SK-N-SH (cell line): ENCODE data around the gene CYS1. TPM values are rescaled to one million over a fixed set of nuclear protein-coding genes. Genes with fewer than 3 reads are reported as not detected.

Source experiments
- CTCF ChIA-PET: fragments of 300-600, 350-600 bp; formaldehyde crosslinking; extraction: SDS; loops from one replicate; lab custom pipeline; 2021; lab: Yijun Ruan, JAX
- POLR2A ChIA-PET: fragments of 350-600 bp; sonication (Branson Sonifier 250); formaldehyde crosslinking; extraction: SDS; loops from one replicate; lab custom pipeline; 2020; ENCODE audit warnings: antibody characterized with exemption, inconsistent platforms; lab: Yijun Ruan, JAX
- DNase-seq: peaks from one replicate; pipeline ENCODE4 v3.0.0; 2012
- H2AFZ ChIP-seq: fragments of 200-600 bp; sonication (generic); 2 replicates; pipeline ENCODE4 v1.8.1; 2016; ENCODE audit warnings: antibody characterized with exemption, mild to moderate bottlenecking, low read depth
- H3F3A ChIP-seq: fragments of 200-600 bp; sonication (generic); replicated peaks from 2 replicates; pipeline ENCODE3; 2016; ENCODE audit warnings: antibody characterized with exemption, mild to moderate bottlenecking; ENCODE audit not compliant: insufficient read depth
- H3K27ac ChIP-seq, 2 experiments: fragments of 200-500 bp in 1 of 2; fragments of 200-600 bp in 1 of 2; sonication (Bioruptor generic) in 1 of 2; sonication (generic), shearing (Covaris generic) in 1 of 2; 2 replicates each; pipeline versions ENCODE4 v1.5.1 to v1.6.1; 2014 to 2016; ENCODE audit warnings: low read depth in 2 of 2, inconsistent platforms in 1 of 2, low read length in 1 of 2, mild to moderate bottlenecking in 1 of 2, mixed read lengths in 1 of 2
- H3K27me3 ChIP-seq: fragments of 200-600 bp; sonication (generic), shearing (Covaris generic); 2 replicates; pipeline ENCODE4 v1.6.1; 2016; ENCODE audit warnings: mixed run types; ENCODE audit not compliant: insufficient read depth
- H3K36me3 ChIP-seq, 2 experiments: fragments of 200-500 bp in 1 of 2; fragments of 200-600 bp in 1 of 2; sonication (Bioruptor generic) in 1 of 2; sonication (generic) in 1 of 2; replicated peaks in 1 of 2; 2 replicates each; pipeline versions ENCODE3 to v1.5.1; 2014 to 2016; ENCODE audit warnings: low read length in 1 of 2, mild to moderate bottlenecking in 1 of 2; ENCODE audit not compliant: insufficient read depth in 2 of 2, control insufficient read depth in 1 of 2
- H3K4me1 ChIP-seq, 2 experiments: fragments of 200-500 bp in 1 of 2; fragments of 200-600 bp in 1 of 2; sonication (Bioruptor generic) in 1 of 2; sonication (generic), shearing (Covaris generic) in 1 of 2; 2 replicates each; pipeline versions ENCODE4 v1.5.1 to v1.6.1; 2014 to 2016; ENCODE audit warnings: low read depth in 1 of 2, low read length in 1 of 2, mixed run types in 1 of 2; ENCODE audit not compliant: insufficient read depth in 2 of 2, control insufficient read depth in 1 of 2
- H3K4me2 ChIP-seq: fragments of 200-600 bp; sonication (generic), shearing (Covaris generic); 2 replicates; pipeline ENCODE4 v1.6.1; 2017; ENCODE audit warnings: mixed run types
- H3K4me3 ChIP-seq, 2 experiments: fragments of 200-500 bp in 1 of 2; fragments of 200-600 bp in 1 of 2; sonication (Bioruptor generic) in 1 of 2; sonication (generic), shearing (Covaris generic) in 1 of 2; 2 replicates each; pipeline versions ENCODE4 v1.5.1 to v1.8.1; 2014 to 2016; ENCODE audit warnings: low read depth in 2 of 2, inconsistent platforms in 1 of 2, low read length in 1 of 2, mild to moderate bottlenecking in 1 of 2, mixed read lengths in 1 of 2, moderate library complexity in 1 of 2
- H3K79me2 ChIP-seq: fragments of 200-600 bp; sonication (generic); 2 replicates; pipeline ENCODE4 v1.8.1; 2017; ENCODE audit warnings: mild to moderate bottlenecking; ENCODE audit not compliant: insufficient read depth
- H3K9ac ChIP-seq: fragments of 200-600 bp; sonication (generic); 2 replicates; pipeline ENCODE4 v1.6.1; 2017; ENCODE audit warnings: mixed run types
- H3K9me2 ChIP-seq: fragments of 200-600 bp; sonication (generic); 2 replicates; pipeline ENCODE4 v1.6.1; 2017; ENCODE audit warnings: mixed run types
- H3K9me3 ChIP-seq: fragments of 200-600 bp; sonication (generic); 2 replicates; pipeline ENCODE4 v1.6.1; 2017; ENCODE audit warnings: mixed run types, mild to moderate bottlenecking, moderate library complexity
- H4K20me1 ChIP-seq: fragments of 200-600 bp; sonication (generic); 2 replicates; pipeline ENCODE4 v1.6.1; 2017; ENCODE audit warnings: mild to moderate bottlenecking, mixed run types; ENCODE audit not compliant: insufficient read depth
- EZH2phosphoT487 ChIP-seq: fragments of 200-600 bp; sonication (generic); IDR thresholded peaks from 2 replicates; pipeline ENCODE4 v1.6.1; 2017; ENCODE audit warnings: low read depth, mixed run types, mild to moderate bottlenecking, antibody characterized with exemption, moderate library complexity, borderline replicate concordance
- GATA2 ChIP-seq: sonication (generic); formaldehyde crosslinking; IDR thresholded peaks from 2 replicates; pipeline ENCODE4 v1.5.0; 2020; ENCODE audit warnings: mild to moderate bottlenecking, missing genetic modification reagents
- IRF3 ChIP-seq: fragments of 150-350 bp; IDR thresholded peaks from 2 replicates; pipeline ENCODE4 v1.6.1; 2016; ENCODE audit warnings: mild to moderate bottlenecking, low read depth, low read length
- JUND ChIP-seq: IDR thresholded peaks from 2 replicates; pipeline ENCODE4 v1.4.0; 2012
- MAX ChIP-seq: IDR thresholded peaks from 2 replicates; pipeline ENCODE4 v1.4.0; 2012; ENCODE audit warnings: low read depth
- MEF2A ChIP-seq: IDR thresholded peaks from 2 replicates; pipeline ENCODE4 v1.4.0; 2012; ENCODE audit warnings: low read depth, borderline replicate concordance
- NFIC ChIP-seq: IDR thresholded peaks from 2 replicates; pipeline ENCODE4 v1.4.0; 2012; ENCODE audit warnings: borderline replicate concordance
- NRF1 ChIP-seq: IDR thresholded peaks from 2 replicates; pipeline ENCODE4 v1.6.1; 2012; ENCODE audit warnings: low read depth, mild to moderate bottlenecking, low read length
- PBX3 ChIP-seq: IDR thresholded peaks from 2 replicates; pipeline ENCODE4; 2012
- RFX5 ChIP-seq: IDR thresholded peaks from 2 replicates; pipeline ENCODE4 v1.6.1; 2012; ENCODE audit warnings: mild to moderate bottlenecking, improper control_type of control experiment, low read length
- RXRA ChIP-seq: IDR thresholded peaks from 2 replicates; pipeline ENCODE4 v1.4.0; 2012; ENCODE audit warnings: low read depth, mild to moderate bottlenecking, borderline replicate concordance
- YY1 ChIP-seq: IDR thresholded peaks from 2 replicates; pipeline ENCODE4 v1.4.0; 2012; ENCODE audit warnings: low read depth, mild to moderate bottlenecking
- WGBS: methylation state at CpG from one replicate; pipeline ENCODE4 v1.1.6; 2017; ENCODE audit warnings: low lambda C conversion rate; 5-methylcytosine and 5-hydroxymethylcytosine counted together
- polyA plus RNA-seq, 3 experiments: library from polyadenylated mRNA; depleted of rRNA; stranded (reverse); fragments of >200 nt; gene quantifications; 2 replicates each; pipeline ENCODE4 v1.2.3, GENCODE V29; 2012
- TF ChIP-seq, protein P1 (sequence below): fragments of 200-600 bp; sonication (generic); IDR thresholded peaks from 2 replicates; pipeline ENCODE4 v1.6.1; 2017; ENCODE audit warnings: antibody characterized with exemption, mild to moderate bottlenecking, moderate library complexity
- TF ChIP-seq, protein P2 (sequence below): IDR thresholded peaks from 2 replicates; pipeline ENCODE4 v1.4.0; 2012; ENCODE audit warnings: low read depth, borderline replicate concordance

CYS1 gene
- polyA plus RNA-seq, 1 of the 3 experiments (the other 2 are of a cell fraction): 1.2 TPM

GRCh38 chr2:10054424-10054823, 25.8 kb downstream of the CYS1 start:
- Histone ChIP-seq H3K9me2 (no peaks in the 10 kb centered on the region), H3K27me3 (no peaks in the 10 kb centered on the region), H3K27ac (no peak overlapping the region), H3K79me2 (peaks cover 11% of the 10 kb centered on the region; the same call in 1 of the 2 replicates), H2AFZ (no peak overlapping the region), H3K4me2 (no peak overlapping the region), H3K9me3 (no peaks in the 10 kb centered on the region), H3K4me3 (no peak overlapping the region), H4K20me1 (peaks cover under 1% of the 10 kb centered on the region), H3K36me3 (peaks cover 23 to 27% of the 10 kb centered on the region in 2 experiments), H3K4me1 (peaks cover 0 to 11% of the 10 kb centered on the region in 2 experiments; a peak in 1 of 4 replicates), H3K9ac (no peak overlapping the region), H3F3A (no peaks in the 10 kb centered on the region)
- 84% methylated on average over 7 of the region's 7 CpGs for WGBS
- no peak for DNase-seq
- CTCF ChIA-PET: interaction anchor here (0.6 to 13.0 kb wide), 6 partner anchors 15 to 383 kb away, joined by 3 to 357 read pairs (median 4); no protein-coding TSS in a partner anchor
- TF ChIP-seq, protein P1, sequence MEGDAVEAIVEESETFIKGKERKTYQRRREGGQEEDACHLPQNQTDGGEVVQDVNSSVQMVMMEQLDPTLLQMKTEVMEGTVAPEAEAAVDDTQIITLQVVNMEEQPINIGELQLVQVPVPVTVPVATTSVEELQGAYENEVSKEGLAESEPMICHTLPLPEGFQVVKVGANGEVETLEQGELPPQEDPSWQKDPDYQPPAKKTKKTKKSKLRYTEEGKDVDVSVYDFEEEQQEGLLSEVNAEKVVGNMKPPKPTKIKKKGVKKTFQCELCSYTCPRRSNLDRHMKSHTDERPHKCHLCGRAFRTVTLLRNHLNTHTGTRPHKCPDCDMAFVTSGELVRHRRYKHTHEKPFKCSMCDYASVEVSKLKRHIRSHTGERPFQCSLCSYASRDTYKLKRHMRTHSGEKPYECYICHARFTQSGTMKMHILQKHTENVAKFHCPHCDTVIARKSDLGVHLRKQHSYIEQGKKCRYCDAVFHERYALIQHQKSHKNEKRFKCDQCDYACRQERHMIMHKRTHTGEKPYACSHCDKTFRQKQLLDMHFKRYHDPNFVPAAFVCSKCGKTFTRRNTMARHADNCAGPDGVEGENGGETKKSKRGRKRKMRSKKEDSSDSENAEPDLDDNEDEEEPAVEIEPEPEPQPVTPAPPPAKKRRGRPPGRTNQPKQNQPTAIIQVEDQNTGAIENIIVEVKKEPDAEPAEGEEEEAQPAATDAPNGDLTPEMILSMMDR: peak; percentile 16; the same call in 1 of the 2 replicates
- no peak for TF ChIP-seq NFIC
- POLR2A ChIA-PET: no interaction called here

- CTCF ChIA-PET: interaction anchor here (2.4 to 13.0 kb wide), 5 partner anchors 19 to 253 kb away, joined by 13 to 357 read pairs (median 185); no protein-coding TSS in a partner anchor
- DNase-seq: no peak
- TF ChIP-seq JUND: no peak
- TF ChIP-seq, protein P1: no peak
- TF ChIP-seq MAX: no peak
- TF ChIP-seq MEF2A: no peak
- no peak for TF ChIP-seq NFIC
- TF ChIP-seq NRF1: no peak
- TF ChIP-seq PBX3: no peak
- TF ChIP-seq RFX5: no peak
- no peak for TF ChIP-seq YY1
- TF ChIP-seq, protein P2, sequence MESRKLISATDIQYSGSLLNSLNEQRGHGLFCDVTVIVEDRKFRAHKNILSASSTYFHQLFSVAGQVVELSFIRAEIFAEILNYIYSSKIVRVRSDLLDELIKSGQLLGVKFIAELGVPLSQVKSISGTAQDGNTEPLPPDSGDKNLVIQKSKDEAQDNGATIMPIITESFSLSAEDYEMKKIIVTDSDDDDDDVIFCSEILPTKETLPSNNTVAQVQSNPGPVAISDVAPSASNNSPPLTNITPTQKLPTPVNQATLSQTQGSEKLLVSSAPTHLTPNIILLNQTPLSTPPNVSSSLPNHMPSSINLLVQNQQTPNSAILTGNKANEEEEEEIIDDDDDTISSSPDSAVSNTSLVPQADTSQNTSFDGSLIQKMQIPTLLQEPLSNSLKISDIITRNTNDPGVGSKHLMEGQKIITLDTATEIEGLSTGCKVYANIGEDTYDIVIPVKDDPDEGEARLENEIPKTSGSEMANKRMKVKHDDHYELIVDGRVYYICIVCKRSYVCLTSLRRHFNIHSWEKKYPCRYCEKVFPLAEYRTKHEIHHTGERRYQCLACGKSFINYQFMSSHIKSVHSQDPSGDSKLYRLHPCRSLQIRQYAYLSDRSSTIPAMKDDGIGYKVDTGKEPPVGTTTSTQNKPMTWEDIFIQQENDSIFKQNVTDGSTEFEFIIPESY: no peak
- no peak for TF ChIP-seq IRF3
- TF ChIP-seq GATA2 (CRISPR knock-in tag): no peak
- no peak for TF ChIP-seq RXRA
- no peak for TF ChIP-seq EZH2phosphoT487
- H3K36me3 ChIP-seq: peaks cover 27 to 33% of the 10 kb centered on the region in 2 experiments
- POLR2A ChIA-PET: no interaction called here
- H3K9ac ChIP-seq: no peak overlapping the region
- H3K4me3 ChIP-seq: no peak overlapping the region
- H3K4me2 ChIP-seq: no peak overlapping the region
- H3K9me2 ChIP-seq: no peaks in the 10 kb centered on the region
- H3K27ac ChIP-seq: no peak overlapping the region
- no peaks in the 10 kb centered on the region for H3K9me3 ChIP-seq
- peaks cover 4% of the 10 kb centered on the region for H4K20me1 ChIP-seq
- no peaks in the 10 kb centered on the region for H3F3A ChIP-seq
- WGBS: 96% methylated on average over 4 of the region's 4 CpGs
- no peaks in the 10 kb centered on the region for H3K27me3 ChIP-seq
- H2AFZ ChIP-seq: no peak overlapping the region
- H3K4me1 ChIP-seq: peaks cover 0 to 18% of the 10 kb centered on the region in 2 experiments; a peak in 1 of 4 replicates
- H3K79me2 ChIP-seq: peaks cover 16% of the 10 kb centered on the region; the same call in 1 of the 2 replicates
Observed at GRCh38 chr2:10053351-10053750, 26.9 kb downstream of the CYS1 start.
